Mucosa of descending colon (tissue), 3 donors: ENCODE data around the gene LMF1. TPM values are rescaled to one million over a fixed set of nuclear protein-coding genes. Genes with fewer than 3 reads are reported as not detected.

Source experiments
- ATAC-seq: fragments of 200-7000 bp; cut with Tn5 transposase; one replicate; pipeline ENCODE4 v1.9.1; 2020; ENCODE audit warnings: mild to moderate bottlenecking, moderate library complexity
- DNase-seq, 3 donors: peaks; one replicate each; pipeline ENCODE4 v3.0.0-alpha.2; 2020
- H3K36me3 ChIP-seq: fragments of 200-600 bp; one replicate; pipeline ENCODE4 v1.8.0; 2021; ENCODE audit warnings: low read depth, mild to moderate bottlenecking
- H3K4me1 ChIP-seq: fragments of 200-600 bp; one replicate; pipeline ENCODE4 v1.8.0; 2021; ENCODE audit warnings: low read depth, mild to moderate bottlenecking
- H3K4me3 ChIP-seq: fragments of 200-600 bp; one replicate; pipeline ENCODE4 v1.8.0; 2021; ENCODE audit warnings: mild to moderate bottlenecking
- H3K9me3 ChIP-seq: fragments of 200-600 bp; one replicate; pipeline ENCODE4 v1.8.0; 2021; ENCODE audit warnings: mild to moderate bottlenecking
- intact Hi-C, 2 donors: fragments of 100-400 bp; cut with DNase I in 1 of 2; cut with micrococcal nuclease in 1 of 2; formaldehyde crosslinking; loops; one replicate each; pipeline versions ENCODE4 v1.11.0 to v1.11.1; 2022; cut with DNase I, micrococcal nuclease
- total RNA-seq, 3 donors: library from RNA; stranded (reverse); fragmentation: NEBNext Ultra II Directional in 2 of 3; extraction: Animal tissue kit (Norgen Biotek cat#: 25700) in 2 of 3; gene quantifications; one replicate each; pipeline versions ENCODE4 v1.2.1 to v1.2.4, GENCODE V29; 2021 to 2023
- TF ChIP-seq, protein P1 (sequence below): fragments of 200-600 bp; IDR thresholded peaks from one replicate; pipeline ENCODE4 v1.8.0; 2022; ENCODE audit warnings: antibody characterized with exemption, mild to moderate bottlenecking
- donor health status: DM: no; HTN: no; CAD: no; lungs with moderate emphysema.
- donor health status: DM: no; HTN: no; CAD: no.
- donor health status: DM: no; HTN: yes; CAD: no.

LMF1 gene
- total RNA-seq, 3 donors from 2014 or later = 16.4 to 26.5 (median 25.1) TPM

DNA sequence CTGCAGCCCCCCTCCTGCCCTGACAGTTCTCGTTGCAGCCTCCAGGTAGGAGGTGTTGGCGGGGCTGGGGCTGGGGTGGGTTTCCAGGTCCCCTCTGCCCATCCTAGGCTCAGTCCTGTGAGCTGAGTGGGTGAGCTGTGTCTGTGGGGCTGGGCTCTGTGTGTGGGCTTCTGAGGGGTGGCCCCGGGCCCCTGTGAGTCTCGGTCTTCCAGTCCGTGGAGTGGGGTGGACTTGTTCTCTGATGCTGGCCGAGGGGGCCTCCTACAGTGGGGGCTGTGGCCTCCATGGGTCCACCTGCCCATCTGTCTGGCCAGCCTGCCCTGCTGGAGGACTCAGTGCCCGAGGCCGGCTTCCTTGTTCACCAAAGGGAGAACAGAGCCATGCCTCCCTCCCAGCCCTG is 43.4 kb upstream of the LMF1 start:
- no peak for DNase-seq
- TF ChIP-seq, protein P1, sequence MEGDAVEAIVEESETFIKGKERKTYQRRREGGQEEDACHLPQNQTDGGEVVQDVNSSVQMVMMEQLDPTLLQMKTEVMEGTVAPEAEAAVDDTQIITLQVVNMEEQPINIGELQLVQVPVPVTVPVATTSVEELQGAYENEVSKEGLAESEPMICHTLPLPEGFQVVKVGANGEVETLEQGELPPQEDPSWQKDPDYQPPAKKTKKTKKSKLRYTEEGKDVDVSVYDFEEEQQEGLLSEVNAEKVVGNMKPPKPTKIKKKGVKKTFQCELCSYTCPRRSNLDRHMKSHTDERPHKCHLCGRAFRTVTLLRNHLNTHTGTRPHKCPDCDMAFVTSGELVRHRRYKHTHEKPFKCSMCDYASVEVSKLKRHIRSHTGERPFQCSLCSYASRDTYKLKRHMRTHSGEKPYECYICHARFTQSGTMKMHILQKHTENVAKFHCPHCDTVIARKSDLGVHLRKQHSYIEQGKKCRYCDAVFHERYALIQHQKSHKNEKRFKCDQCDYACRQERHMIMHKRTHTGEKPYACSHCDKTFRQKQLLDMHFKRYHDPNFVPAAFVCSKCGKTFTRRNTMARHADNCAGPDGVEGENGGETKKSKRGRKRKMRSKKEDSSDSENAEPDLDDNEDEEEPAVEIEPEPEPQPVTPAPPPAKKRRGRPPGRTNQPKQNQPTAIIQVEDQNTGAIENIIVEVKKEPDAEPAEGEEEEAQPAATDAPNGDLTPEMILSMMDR = no peak
- Histone ChIP-seq H3K9me3 (no peaks in the 10 kb centered on the region), H3K4me1 (no peaks in the 10 kb centered on the region), H3K36me3 (no peaks in the 10 kb centered on the region), H3K4me3 (no peak overlapping the region)
- no peak for ATAC-seq
- intact Hi-C loops = no loop called here

- DNase-seq = no peak
- Histone ChIP-seq H3K4me1 (no peaks in the 10 kb centered on the region), H3K36me3 (no peaks in the 10 kb centered on the region), H3K9me3 (no peaks in the 10 kb centered on the region), H3K4me3 (no peak overlapping the region)
- TF ChIP-seq, protein P1 = no peak
- intact Hi-C loops = no loop called here
- peak; percentile 7 for ATAC-seq
Observed at GRCh38 chr16:1013593-1013900, 42.8 kb upstream of the LMF1 start.

DNA sequence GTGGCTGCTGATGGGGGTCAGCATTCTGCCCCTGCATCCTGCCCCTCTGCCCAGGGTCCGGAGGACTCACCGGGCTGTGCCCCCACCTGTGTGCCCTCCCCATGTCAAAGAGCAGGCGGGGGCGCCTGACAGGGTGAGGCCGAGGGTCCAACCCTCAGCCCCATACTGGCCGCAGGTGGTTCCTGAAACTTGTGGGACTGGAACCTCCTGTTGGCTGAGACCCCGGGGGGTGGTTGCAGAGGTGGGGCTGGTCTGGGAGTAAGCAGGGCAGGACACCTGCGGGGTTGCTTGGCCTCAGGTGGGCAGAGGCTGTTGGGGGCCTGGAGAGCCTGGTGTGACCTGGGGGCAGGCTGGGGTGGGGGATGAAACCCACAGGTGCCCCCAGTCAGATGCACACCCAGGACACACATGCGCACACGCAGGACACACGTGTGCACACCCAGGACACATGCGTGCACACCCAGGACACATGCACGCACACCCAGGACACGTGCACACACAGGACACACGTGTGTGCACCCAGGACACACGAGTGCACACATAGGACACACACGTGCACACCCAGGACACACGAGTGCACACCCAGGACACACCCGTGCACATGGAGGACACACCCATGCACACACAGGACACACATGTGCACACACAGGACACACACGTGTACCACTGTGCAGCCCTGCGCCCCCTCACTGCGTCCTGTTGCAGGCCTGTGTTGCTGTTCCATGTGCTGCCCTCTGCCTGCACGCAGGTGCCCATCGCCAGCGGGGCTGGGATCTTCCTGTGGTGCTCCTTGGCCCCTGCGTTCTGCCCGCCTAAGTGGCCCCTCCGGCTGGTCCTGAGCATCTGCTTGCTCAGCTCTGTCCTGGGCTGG is 42.2 kb upstream of the LMF1 start:
- Histone ChIP-seq H3K4me3 (no peak overlapping the region), H3K36me3 (no peaks in the 10 kb centered on the region), H3K9me3 (no peaks in the 10 kb centered on the region), H3K4me1 (no peaks in the 10 kb centered on the region)
- DNase-seq (no peak), ATAC-seq (no peak)
- TF ChIP-seq, protein P1 = no peak
- intact Hi-C loops = no loop called here

GRCh38 chr16:1012135-1012534 is 41.4 kb upstream of the LMF1 start:
- Histone ChIP-seq H3K36me3 (no peaks in the 10 kb centered on the region), H3K9me3 (no peaks in the 10 kb centered on the region), H3K4me3 (no peak overlapping the region), H3K4me1 (no peaks in the 10 kb centered on the region)
- DNase-seq (no peak), ATAC-seq (no peak)
- TF ChIP-seq, protein P1 = no peak
- intact Hi-C loops = no loop called here

DNA sequence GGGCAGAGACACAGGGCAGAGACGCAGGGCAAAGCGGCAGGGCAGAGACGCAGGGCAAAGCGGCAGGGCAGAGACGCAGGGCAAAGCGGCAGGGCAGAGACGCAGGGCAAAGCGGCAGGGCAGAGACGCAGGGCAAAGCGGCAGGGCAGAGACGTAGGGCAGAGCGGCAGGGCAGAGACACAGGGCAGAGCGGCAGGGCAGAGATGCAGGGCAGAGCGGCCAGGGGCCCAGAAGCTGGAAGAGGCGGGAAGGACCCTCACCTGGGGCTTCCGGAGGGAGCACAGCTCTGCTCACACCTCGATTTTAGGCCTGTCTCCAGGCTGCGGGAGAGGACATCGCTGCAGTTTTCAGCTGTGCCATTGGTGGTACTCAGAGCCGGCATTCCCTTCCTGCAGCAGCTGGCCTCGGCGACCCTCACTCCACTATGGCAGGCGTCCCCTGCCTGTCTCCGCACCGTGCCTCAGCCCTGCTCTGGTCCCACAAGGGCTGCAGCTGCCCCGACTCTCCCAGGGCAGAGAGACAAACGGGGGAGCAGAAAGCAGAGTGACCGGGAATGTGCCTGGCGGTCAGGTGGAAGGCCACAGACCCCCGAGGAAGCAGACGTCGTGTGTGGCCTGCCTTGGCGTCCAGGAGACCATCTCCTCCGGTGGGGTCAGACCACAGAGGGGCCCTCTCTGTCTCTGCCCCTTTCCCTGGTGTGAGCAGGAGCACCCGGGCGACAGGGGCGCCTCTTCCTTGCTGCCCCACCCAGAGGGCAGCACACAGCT is 40.7 kb upstream of the LMF1 start:
- intact Hi-C loops = no loop called here
- Histone ChIP-seq H3K9me3 (no peaks in the 10 kb centered on the region), H3K4me3 (no peak overlapping the region), H3K36me3 (no peaks in the 10 kb centered on the region), H3K4me1 (no peaks in the 10 kb centered on the region)
- TF ChIP-seq, protein P1 = no peak
- no peak for ATAC-seq
- no peak for DNase-seq
